NCI-H82 (cell line): ENCODE results near the gene CFAP65.

ENCODE experiments used
- DNase-seq: peaks from one replicate; lab custom pipeline; 2025; lab: John Stamatoyannopoulos, UW

The CFAP65 gene

GRCh38 chr2:219041252-219041651, at the start of gene CFAP65:
Gene CFAP65, minus strand, starts transcription at chr2:219041516. Its CDS starts 2,468 bp downstream, at chr2:219039048.
- DNase-seq: peak; percentile 68

GRCh38 chr2:219090436-219091299, 49.4 kb upstream of the CFAP65 start:
- no peak for DNase-seq

GRCh38 chr2:219089330-219089729, 48.0 kb upstream of the CFAP65 start:
- DNase-seq: no peak

- DNase-seq: no peak
Measured at GRCh38 chr2:219087848-219088247, 46.5 kb upstream of the CFAP65 start.

- peak; percentile 86 for DNase-seq
Measured at GRCh38 chr2:219087361-219087760, 46.0 kb upstream of the CFAP65 start.

- no peak for DNase-seq
Measured at GRCh38 chr2:219086196-219086595, 44.9 kb upstream of the CFAP65 start.

GRCh38 chr2:219084791-219085190, 43.5 kb upstream of the CFAP65 start:
- no peak for DNase-seq

- no peak for DNase-seq
Measured at GRCh38 chr2:219082332-219082958, 41.1 kb upstream of the CFAP65 start.

- no peak for DNase-seq
Measured at GRCh38 chr2:219081701-219082331, 40.5 kb upstream of the CFAP65 start.

GRCh38 chr2:219081096-219081495, 39.8 kb upstream of the CFAP65 start:
- DNase-seq: no peak

- no peak for DNase-seq
Measured at GRCh38 chr2:219079417-219079816, 38.1 kb upstream of the CFAP65 start.

GRCh38 chr2:219078951-219079350, 37.6 kb upstream of the CFAP65 start:
- DNase-seq: no peak

GRCh38 chr2:219078126-219078525, 36.8 kb upstream of the CFAP65 start:
- no peak for DNase-seq

- no peak for DNase-seq
Measured at GRCh38 chr2:219076253-219076652, 34.9 kb upstream of the CFAP65 start.

- DNase-seq: peak; percentile 89
Measured at GRCh38 chr2:219073413-219074129, 32.3 kb upstream of the CFAP65 start.

GRCh38 chr2:219072741-219073250, 31.5 kb upstream of the CFAP65 start:
- no peak for DNase-seq

GRCh38 chr2:219071131-219071816, 30.0 kb upstream of the CFAP65 start:
- no peak for DNase-seq

- DNase-seq: no peak
Measured at GRCh38 chr2:219065484-219065883, 24.2 kb upstream of the CFAP65 start.

GRCh38 chr2:219062081-219062480, 20.8 kb upstream of the CFAP65 start:
- DNase-seq: no peak

- peak; percentile 31 for DNase-seq
Measured at GRCh38 chr2:219060821-219061791, 19.8 kb upstream of the CFAP65 start, which contains the start of gene IHH. Gene IHH, minus strand, starts transcription at chr2:219060921. Its CDS starts 454 bp downstream, at chr2:219060467.
